Natural killer cell (primary cell): ENCODE measurements around the gene MED20. TPM values are rescaled to one million over a fixed set of nuclear protein-coding genes. Genes with fewer than 3 reads are reported as not detected.
A peak's percentile ranks its signal among the peaks of the same experiment; 100 is the strongest.

Experiments
- ATAC-seq, 3 donors: fragments of 150-1000 bp in 2 of 3; fragments of 200-7000 bp in 1 of 3; cut with Tn5 transposase; 1 replicate in 1 of 3; 2 replicates in 2 of 3; pipeline ENCODE4 v1.10.0; 2021; ENCODE audit warnings: mild to moderate bottlenecking in 2 of 3, moderate library complexity in 2 of 3
- DNase-seq, 2 donors: peaks; one replicate each; pipeline versions ENCODE4 v3.0.0 to v3.0.0-alpha.2; 2013 to 2021; ENCODE audit warnings: mixed read lengths in 1 of 2
- H3K27ac ChIP-seq: one replicate; pipeline ENCODE4 v1.5.1; 2013; ENCODE audit warnings: mild to moderate bottlenecking, low read length
- H3K27me3 ChIP-seq: one replicate; pipeline ENCODE4 v1.6.1; 2013; ENCODE audit warnings: low read length; ENCODE audit not compliant: control insufficient read depth, insufficient read depth
- H3K36me3 ChIP-seq: one replicate; pipeline ENCODE4 v1.6.1; 2013; ENCODE audit warnings: low read length; ENCODE audit not compliant: control insufficient read depth, insufficient read depth
- H3K4me1 ChIP-seq: one replicate; pipeline ENCODE4 v1.6.1; 2013; ENCODE audit warnings: low read length; ENCODE audit not compliant: control insufficient read depth, insufficient read depth
- H3K4me3 ChIP-seq: one replicate; pipeline ENCODE4 v1.5.1; 2013; ENCODE audit warnings: low read length
- H3K9me3 ChIP-seq: one replicate; pipeline ENCODE4 v1.6.1; 2013; ENCODE audit warnings: low read length; ENCODE audit not compliant: control insufficient read depth, insufficient read depth
- H3K27ac Mint-ChIP-seq, 2 donors: one replicate each; pipeline ENCODE4 v1.8.0; 2022; ENCODE audit warnings: mild to moderate bottlenecking in 2 of 2, mixed read lengths in 2 of 2, moderate library complexity in 1 of 2
- H3K27me3 Mint-ChIP-seq, 2 donors: one replicate each; pipeline ENCODE4 v1.8.0; 2022; ENCODE audit warnings: low read depth in 2 of 2, mixed read lengths in 2 of 2
- H3K36me3 Mint-ChIP-seq: one replicate; pipeline ENCODE4 v1.8.0; 2022; ENCODE audit warnings: mixed read lengths
- H3K4me1 Mint-ChIP-seq, 2 donors: one replicate each; pipeline ENCODE4 v1.8.0; 2022; ENCODE audit warnings: mixed read lengths in 2 of 2
- H3K4me3 Mint-ChIP-seq: one replicate; pipeline ENCODE4 v1.8.0; 2022; ENCODE audit warnings: mild to moderate bottlenecking, moderate library complexity, mixed read lengths
- H3K9me3 Mint-ChIP-seq, 2 donors: one replicate each; pipeline ENCODE4 v1.8.0; 2022; ENCODE audit warnings: mixed read lengths in 2 of 2
- CTCF ChIP-seq: fragments of 200-600 bp; IDR thresholded peaks from one replicate; pipeline ENCODE4 v1.8.0; 2022; ENCODE audit warnings: antibody characterized with exemption
- WGBS: methylation state at CpG from one replicate; pipeline ENCODE4 v1.1.7; 2013; ENCODE audit warnings: missing lambda C conversion rate; ENCODE audit not compliant: insufficient coverage; 5-methylcytosine and 5-hydroxymethylcytosine counted together
- intact Hi-C: fragments of 100-400 bp; cut with micrococcal nuclease; formaldehyde crosslinking; loops from one replicate; pipeline ENCODE4 v1.14.2; 2022
- total RNA-seq, 4 donors: library from RNA; stranded (reverse); fragments of 120-200 nt in 1 of 4; gene quantifications; one replicate each; pipeline versions ENCODE4 v1.2.3 to v1.2.4, GENCODE V29; 2013 to 2022

MED20 gene
- total RNA-seq, 3 donors from 2014 or later (not counting 1 experiment from before 2014, with no cell fraction given): 6.4 to 15.2 (median 15.0) TPM

GRCh38 chr6:41932378-41932777 is 11.4 kb upstream of the MED20 start:
- Histone ChIP-seq H3K36me3 (peaks cover 93% of the 10 kb centered on the region), H3K4me1 (peaks cover 53% of the 10 kb centered on the region), H3K9me3 (no peaks in the 10 kb centered on the region), H3K27ac (no peak overlapping the region), H3K27me3 (no peaks in the 10 kb centered on the region), H3K4me3 (no peak overlapping the region)
- no peak overlapping the region for H3K4me3 Mint-ChIP-seq
- DNase-seq (no peak), ATAC-seq (no peak)
- TF ChIP-seq CTCF: no peak
- peak overlapping the region; percentile 45 to 95 for H3K27ac Mint-ChIP-seq
- H3K9me3 Mint-ChIP-seq: no peaks in the 10 kb centered on the region
- WGBS: 94% methylated on average over 15 of the region's 15 CpGs
- H3K4me1 Mint-ChIP-seq: peaks cover 72 to 77% of the 10 kb centered on the region in 2 donors
- peaks cover 7% of the 10 kb centered on the region for H3K36me3 Mint-ChIP-seq
- intact Hi-C loops: no loop called here
- H3K27me3 Mint-ChIP-seq: no peaks in the 10 kb centered on the region

GRCh38 chr6:41931792-41932191 is 10.9 kb upstream of the MED20 start:
- Mint-ChIP-seq H3K36me3 (peaks cover 7% of the 10 kb centered on the region), H3K4me1 (peaks cover 71% of the 10 kb centered on the region in 2 donors), H3K27ac (peak overlapping the region; percentile 45 to 95), H3K4me3 (no peak overlapping the region), H3K9me3 (no peaks in the 10 kb centered on the region), H3K27me3 (no peaks in the 10 kb centered on the region)
- TF ChIP-seq CTCF: no peak
- ATAC-seq: no peak
- no peak overlapping the region for H3K27ac ChIP-seq
- peaks cover 92% of the 10 kb centered on the region for H3K36me3 ChIP-seq
- 65% methylated on average over 2 of the region's 2 CpGs for WGBS
- no peak overlapping the region for H3K4me3 ChIP-seq
- no peak for DNase-seq
- H3K4me1 ChIP-seq: peaks cover 47% of the 10 kb centered on the region
- H3K27me3 ChIP-seq: no peaks in the 10 kb centered on the region
- H3K9me3 ChIP-seq: no peaks in the 10 kb centered on the region
- intact Hi-C loops: no loop called here

- H3K4me1 ChIP-seq: peaks cover 30% of the 10 kb centered on the region
- ATAC-seq (no peak), DNase-seq (no peak)
- 86% methylated on average over 6 of the region's 6 CpGs for WGBS
- H3K27ac ChIP-seq: no peak overlapping the region
- no peaks in the 10 kb centered on the region for H3K36me3 Mint-ChIP-seq
- H3K27me3 ChIP-seq: no peaks in the 10 kb centered on the region
- no peaks in the 10 kb centered on the region for H3K9me3 Mint-ChIP-seq
- intact Hi-C loops: no loop called here
- H3K4me3 ChIP-seq: no peak overlapping the region
- H3K4me3 Mint-ChIP-seq: no peak overlapping the region
- H3K4me1 Mint-ChIP-seq: peaks cover 60% of the 10 kb centered on the region in 2 donors
- no peaks in the 10 kb centered on the region for H3K27me3 Mint-ChIP-seq
- H3K9me3 ChIP-seq: no peaks in the 10 kb centered on the region
- peaks cover 82% of the 10 kb centered on the region for H3K36me3 ChIP-seq
- peak overlapping the region; percentile 67 to 73 for H3K27ac Mint-ChIP-seq
- no peak for TF ChIP-seq CTCF
Observed at GRCh38 chr6:41929924-41930323, 9.0 kb upstream of the MED20 start.

GRCh38 chr6:41927253-41927652 is 6.3 kb upstream of the MED20 start:
- no peaks in the 10 kb centered on the region for H3K36me3 Mint-ChIP-seq

More at GRCh38 chr6:41927253-41927652, 6.3 kb upstream of the MED20 start:
- DNase-seq (no peak), ATAC-seq (no peak)
- peak overlapping the region; percentile 67 to 73 for H3K27ac Mint-ChIP-seq
- H3K9me3 Mint-ChIP-seq: no peaks in the 10 kb centered on the region
- no peaks in the 10 kb centered on the region for H3K27me3 ChIP-seq
- TF ChIP-seq CTCF: no peak
- H3K27ac ChIP-seq: no peak overlapping the region
- intact Hi-C loops: no loop called here
- peaks cover 27% of the 10 kb centered on the region for H3K4me1 ChIP-seq
- H3K27me3 Mint-ChIP-seq: no peaks in the 10 kb centered on the region
- H3K36me3 ChIP-seq: peaks cover 62% of the 10 kb centered on the region
- H3K4me3 Mint-ChIP-seq: no peak overlapping the region
- peaks cover 66 to 68% of the 10 kb centered on the region in 2 donors for H3K4me1 Mint-ChIP-seq
- 95% methylated on average over 6 of the region's 6 CpGs for whole genome bisulfite sequencing
- no peaks in the 10 kb centered on the region for H3K9me3 ChIP-seq
- H3K4me3 ChIP-seq: no peak overlapping the region
